ENCODE data around the gene GMPS.
"Not testable (repeated sequence)": the region's sequence is repeated elsewhere in the genome, so short reads cannot be mapped to it uniquely, and the experiment has no call there.

The GMPS gene

GRCh38 chr3:155870133-155870944 lies at the start of gene GMPS:
GMPS (plus strand) TSS chr3:155870650; CDS start chr3:155870871, 221 bp downstream.
- DNase-seq = peak; percentile 92

DNA sequence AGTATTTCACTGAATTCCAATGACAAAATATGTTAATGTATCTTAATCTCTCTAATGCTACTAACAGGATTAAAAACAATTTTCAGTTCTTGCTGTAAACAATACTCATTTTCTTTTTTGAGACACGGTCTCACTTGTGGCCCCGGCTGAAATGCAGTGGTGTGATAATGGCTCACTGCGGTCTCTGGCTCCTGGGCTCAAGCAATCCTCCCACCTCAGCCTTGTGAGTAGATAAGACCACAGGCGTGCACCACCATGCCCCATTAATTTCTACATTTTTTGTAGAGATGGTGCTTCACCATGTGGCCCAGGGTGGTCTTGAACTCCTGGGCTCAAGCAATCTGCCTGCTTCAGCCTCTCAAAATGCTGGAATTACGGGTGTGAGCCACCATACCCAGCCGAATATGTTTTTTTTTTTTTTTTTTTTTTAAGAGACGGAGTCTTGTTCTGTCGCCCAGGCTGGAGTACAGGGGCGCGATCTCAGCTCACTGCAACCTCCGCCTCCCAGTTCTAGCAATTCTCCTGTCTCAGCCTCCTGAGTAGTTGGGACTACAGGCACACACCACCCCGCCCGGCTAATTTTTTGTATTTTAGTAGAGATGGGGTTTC lies 41.9 kb upstream of the GMPS start:
- not testable (repeated sequence) for DNase-seq

DNA sequence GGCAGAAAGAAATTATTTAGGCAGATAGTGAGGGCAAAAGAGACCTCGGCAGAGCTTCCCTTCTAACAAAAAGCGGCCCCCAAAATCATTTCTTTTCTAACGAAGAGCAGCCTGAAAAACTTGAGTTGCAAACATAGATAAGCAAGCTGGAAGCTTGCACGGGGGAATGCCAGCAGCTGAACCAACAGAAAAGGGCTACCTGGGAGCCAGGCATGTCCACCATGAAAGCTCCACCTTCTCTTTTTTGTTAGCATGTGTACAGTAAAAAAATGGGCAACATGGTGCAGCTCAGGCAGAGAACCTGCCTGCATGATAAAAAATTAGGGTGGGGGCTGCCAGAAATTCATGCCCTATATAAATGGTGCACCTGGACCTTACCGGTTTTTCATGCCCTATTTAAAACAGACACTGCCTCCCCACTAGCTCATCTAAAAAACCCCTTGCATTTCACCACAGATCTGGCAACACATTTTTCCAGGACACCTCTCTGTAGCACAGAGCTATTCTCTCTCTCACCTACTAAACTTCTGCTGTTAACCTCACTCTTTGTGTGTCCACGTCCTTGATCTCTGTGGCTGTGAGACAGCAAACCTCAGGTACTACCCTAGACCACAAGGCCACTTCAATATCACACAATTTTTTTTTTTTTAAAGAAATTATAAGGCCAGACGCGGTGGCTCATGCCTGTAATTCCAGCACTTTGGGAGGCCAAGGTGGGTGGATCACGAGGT lies 34.9 kb upstream of the GMPS start:
- DNase-seq = no peak

DNA sequence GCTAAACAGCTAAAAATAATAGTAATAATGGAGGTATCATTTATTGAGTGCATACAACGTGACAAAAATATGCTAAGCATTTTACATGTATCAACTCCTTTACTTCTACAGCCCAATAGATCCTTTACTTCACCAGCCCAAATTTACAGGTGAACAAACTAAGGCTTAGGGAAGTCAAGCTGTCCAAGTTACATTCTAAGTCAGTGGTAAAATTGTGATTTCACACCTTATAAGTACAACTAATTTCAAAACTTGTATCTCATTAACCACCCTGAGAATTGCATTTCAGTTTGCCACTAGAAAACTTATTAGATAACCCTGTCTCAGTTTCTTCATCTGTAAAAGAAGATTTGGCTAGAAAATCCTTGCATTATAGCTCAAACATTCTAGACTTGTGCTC lies 26.9 kb upstream of the GMPS start:
- no peak for DNase-seq

DNA sequence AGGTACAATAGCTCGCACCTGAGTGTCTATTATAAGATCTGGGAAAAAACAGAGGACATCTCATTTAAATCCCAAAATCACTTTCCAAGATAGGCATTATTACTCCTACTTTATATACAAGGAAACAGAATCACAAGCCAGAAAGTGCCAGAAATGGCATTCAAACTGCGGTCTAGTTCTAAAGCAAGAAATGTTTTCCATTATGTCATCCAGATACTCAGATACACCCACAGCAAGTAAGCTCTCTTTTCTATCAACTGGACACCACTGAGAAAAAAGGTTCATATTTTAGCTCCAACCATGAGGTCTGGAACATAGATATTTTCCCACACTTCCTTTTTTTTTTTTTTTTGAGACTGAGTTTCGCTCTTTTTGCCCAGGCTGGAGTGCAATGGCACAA lies 24.3 kb upstream of the GMPS start:
- DNase-seq = no peak

GRCh38 chr3:155847993-155848392 lies 22.5 kb upstream of the GMPS start:
- DNase-seq = no peak

- DNase-seq = not testable (repeated sequence)
Measured at GRCh38 chr3:155849404-155849803, 21.0 kb upstream of the GMPS start.

DNA sequence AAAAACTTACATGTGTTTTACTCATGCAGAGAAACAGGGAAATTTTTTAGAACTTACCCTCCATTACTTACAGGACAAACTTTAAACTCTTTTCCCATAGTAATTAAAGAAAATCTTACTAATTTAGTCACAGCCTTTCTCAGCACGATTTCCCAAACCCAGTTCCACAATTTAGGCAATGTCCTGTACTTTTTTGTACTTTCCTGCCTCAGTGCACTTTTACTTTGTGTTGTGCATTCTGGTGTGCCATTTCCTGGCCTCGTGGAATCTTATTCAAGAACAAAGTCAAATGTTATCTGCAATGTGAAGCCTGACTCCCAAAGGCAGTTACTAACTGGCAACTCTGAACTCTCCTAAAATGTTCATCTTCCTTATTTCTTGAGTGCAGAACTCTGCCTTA lies 18.1 kb upstream of the GMPS start:
- DNase-seq = no peak

- DNase-seq = no peak
Measured at GRCh38 chr3:155853214-155854140, 17.0 kb upstream of the GMPS start.

DNA sequence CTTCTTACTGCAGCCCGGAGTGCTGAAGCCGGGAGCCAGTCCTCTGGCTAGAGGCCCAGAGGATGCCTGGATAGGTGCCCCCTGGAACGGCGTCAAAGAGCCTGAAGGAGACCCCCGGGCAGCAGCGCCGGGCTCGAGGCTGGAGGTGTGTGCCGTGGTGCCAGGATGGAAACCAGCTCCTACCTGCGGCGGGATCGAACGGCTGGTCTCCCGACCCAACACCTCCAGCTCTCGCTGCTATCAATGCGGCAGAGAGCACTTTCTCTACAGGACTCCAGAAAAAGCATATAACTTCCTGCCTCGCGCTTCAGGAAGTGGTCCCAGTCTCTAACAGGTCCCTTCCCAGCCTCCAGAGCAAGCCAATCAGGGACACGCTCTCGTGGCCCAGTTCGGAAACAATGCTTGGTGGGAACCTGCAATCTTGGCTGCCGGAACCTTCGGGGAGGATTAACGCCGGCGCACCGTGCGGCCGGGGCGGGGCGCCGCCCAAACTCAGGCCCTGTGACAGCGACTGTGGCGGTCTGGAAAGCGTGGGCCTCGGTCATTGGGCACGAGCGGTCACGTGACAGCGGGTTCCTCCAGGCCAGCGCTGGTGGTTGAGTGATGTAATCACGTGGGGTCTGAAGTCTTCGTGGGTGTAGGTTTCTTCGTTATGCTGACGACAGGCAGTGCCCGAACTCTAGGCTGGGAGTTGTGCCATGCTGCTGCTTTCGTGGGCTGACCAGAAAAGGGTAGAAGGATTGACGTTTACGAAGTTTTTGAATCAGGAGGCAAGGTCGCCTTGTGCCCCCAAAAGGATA lies 16.1 kb upstream of the GMPS start, which contains the start of gene SLC33A1:
SLC33A1 (minus strand) TSS at position 287 of the 800 bp plus-strand sequence. CDS start 430 bp downstream, outside the sequence.
- peak; percentile 97 for DNase-seq

- no peak for DNase-seq
Measured at GRCh38 chr3:155859859-155860258, 10.6 kb upstream of the GMPS start.

DNA sequence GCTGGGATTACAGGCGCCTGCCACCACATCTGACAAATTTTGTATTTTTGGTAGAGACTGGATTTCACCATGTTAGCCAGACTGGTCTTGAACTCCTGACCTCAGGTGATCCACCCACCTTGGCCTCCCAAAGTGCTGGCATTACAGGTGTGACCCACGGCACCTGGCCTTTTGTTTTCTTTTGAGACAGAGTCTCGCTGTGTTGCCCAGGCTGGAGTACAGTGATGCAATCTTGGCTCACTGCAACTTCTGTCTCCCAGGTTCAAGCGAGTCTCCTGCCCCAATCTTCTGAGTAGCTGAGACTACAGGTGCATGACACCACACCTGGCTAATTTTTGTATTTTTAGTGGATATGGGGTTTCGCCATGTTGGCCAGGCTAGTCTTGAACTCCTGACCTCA lies 10.0 kb upstream of the GMPS start:
- DNase-seq = not testable (repeated sequence)

- DNase-seq = no peak
Measured at GRCh38 chr3:155861476-155862183, 8.8 kb upstream of the GMPS start.

DNA sequence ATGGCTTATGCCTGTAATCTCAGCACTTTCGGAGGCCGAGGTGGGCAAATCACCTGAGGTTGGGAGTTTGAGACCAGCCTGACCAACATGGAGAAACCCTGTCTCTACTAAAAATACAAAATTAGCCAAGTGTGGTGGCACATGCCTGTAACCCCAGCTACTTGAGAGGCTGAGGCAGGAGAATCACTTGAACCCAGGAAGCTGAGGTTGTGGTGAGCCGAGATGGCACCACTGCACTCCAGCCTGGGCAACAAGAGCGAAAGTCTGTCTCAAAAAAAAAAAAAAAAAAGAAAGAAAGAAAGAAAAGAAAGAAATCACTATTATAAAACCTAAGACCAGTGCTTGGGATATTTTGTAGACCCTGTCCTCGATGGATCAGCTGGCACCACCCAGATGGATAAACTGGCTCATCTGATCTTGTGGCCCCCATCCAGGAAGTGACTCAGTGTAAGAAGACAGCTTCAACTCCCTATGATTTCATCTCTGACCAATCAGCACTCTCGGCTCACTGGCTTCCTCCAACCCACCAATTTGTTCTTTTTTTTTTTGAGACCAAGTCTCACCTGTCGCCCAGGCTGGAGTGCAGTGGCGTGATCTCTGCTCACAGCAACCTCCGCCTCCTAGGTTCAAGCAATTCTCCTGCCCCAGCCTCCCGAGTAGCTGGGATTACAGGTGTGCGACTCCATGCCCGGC lies 8.0 kb upstream of the GMPS start:
- not testable (repeated sequence) for DNase-seq

DNA sequence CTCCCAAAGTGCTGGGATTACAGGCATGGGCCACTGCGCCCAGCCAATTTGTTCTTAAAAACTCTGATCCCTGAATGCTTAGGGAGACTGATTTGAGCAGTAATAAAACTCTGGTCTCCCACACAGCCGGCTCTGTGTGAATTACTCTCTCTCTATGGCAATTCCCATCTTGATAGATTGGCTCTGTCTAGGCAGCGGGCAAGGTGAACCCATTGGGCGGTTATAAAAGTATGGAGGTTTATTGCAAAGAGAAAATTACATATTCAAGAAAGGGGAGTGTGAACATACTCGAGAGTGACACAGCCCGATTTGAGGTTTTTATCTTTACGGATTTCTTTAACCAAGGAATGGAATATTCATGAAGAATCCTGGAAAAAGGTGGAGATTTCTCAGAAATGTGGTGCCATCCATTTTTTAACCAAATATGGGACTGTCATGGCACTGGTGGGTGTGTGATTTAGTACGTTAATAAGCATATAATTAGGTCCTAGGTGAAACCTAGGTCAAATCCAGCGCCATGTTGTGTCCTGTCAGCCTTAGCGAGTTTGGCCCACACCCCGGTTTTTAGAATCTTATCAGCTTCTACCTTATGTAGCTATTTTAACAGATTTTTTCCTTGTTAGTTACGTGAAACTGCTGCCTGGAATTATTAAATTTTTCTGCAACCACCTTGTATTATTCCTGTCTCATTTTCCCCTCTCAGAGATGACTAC lies 7.2 kb upstream of the GMPS start:
- no peak for DNase-seq

- DNase-seq = no peak
Measured at GRCh38 chr3:155869691-155870090, 759 bp upstream of the GMPS start.

- peak; percentile 30 for DNase-seq
Measured at GRCh38 chr3:155870945-155871745, 695 bp downstream of the GMPS start.

DNA sequence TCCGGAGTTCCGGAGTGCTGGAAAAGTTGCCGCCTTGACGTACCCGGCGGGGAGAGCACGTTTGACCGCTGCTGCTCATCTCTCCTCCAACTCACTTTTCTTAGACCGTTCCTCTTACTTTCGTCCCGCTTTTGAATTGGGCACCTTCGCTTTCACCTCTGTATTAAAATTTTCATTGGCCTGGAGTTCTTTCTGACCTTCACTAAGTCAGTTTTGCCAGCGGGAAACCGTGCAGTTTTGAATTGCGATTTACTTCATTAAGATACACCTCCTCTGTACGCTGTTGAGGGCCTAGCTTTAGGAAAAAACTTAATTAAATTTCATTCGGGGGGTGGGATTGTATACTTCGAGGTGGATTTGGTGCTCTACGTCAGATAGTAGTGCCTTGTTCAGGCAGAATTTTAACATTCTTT lies 1.3 kb downstream of the GMPS start:
- peak; percentile 30 for DNase-seq
